Measurements from ENCODE around the gene GAN.

- TF ChIP-seq, protein P1, sequence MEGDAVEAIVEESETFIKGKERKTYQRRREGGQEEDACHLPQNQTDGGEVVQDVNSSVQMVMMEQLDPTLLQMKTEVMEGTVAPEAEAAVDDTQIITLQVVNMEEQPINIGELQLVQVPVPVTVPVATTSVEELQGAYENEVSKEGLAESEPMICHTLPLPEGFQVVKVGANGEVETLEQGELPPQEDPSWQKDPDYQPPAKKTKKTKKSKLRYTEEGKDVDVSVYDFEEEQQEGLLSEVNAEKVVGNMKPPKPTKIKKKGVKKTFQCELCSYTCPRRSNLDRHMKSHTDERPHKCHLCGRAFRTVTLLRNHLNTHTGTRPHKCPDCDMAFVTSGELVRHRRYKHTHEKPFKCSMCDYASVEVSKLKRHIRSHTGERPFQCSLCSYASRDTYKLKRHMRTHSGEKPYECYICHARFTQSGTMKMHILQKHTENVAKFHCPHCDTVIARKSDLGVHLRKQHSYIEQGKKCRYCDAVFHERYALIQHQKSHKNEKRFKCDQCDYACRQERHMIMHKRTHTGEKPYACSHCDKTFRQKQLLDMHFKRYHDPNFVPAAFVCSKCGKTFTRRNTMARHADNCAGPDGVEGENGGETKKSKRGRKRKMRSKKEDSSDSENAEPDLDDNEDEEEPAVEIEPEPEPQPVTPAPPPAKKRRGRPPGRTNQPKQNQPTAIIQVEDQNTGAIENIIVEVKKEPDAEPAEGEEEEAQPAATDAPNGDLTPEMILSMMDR (IDR thresholded peaks at IDR 0.05; ENCODE audit: low read depth, low read length, poor library complexity, severe bottlenecking), result no peak
- TF ChIP-seq EZH2phosphoT487 (IDR thresholded peaks at IDR 0.05; ENCODE audit: borderline replicate concordance, low read length), result no peak
Observed at GRCh38 chr16:81380932-81381331, 66.2 kb downstream of the GAN start.
